Neural progenitor cell (in vitro differentiated cells): ENCODE data around the gene RABGGTB. TPM values are rescaled to one million over a fixed set of nuclear protein-coding genes. Genes with fewer than 3 reads are reported as not detected.
"Not testable (repeated sequence)": the region's sequence is repeated elsewhere in the genome, so short reads cannot be mapped to it uniquely, and the experiment has no call there.

Experiments
- DNase-seq: peaks from one replicate; pipeline ENCODE4 v3.0.0-alpha.2; 2016; ENCODE audit warnings: low spot score
- H2AFZ ChIP-seq: fragments of 200-600 bp; sonication (generic); replicated peaks from 2 replicates; pipeline ENCODE4 v1.6.1; 2016; ENCODE audit warnings: antibody characterized with exemption
- H3F3A ChIP-seq: fragments of 200-600 bp; sonication (generic); 2 replicates; pipeline ENCODE4 v1.6.1; 2016; ENCODE audit warnings: antibody characterized with exemption, low read depth
- H3K27ac ChIP-seq: fragments of 200-600 bp; sonication (generic); 2 replicates; pipeline ENCODE4 v1.5.1; 2016; ENCODE audit warnings: mild to moderate bottlenecking
- H3K27me3 ChIP-seq: fragments of 200-600 bp; sonication (generic); 2 replicates; pipeline ENCODE4 v1.6.1; 2016; ENCODE audit warnings: mild to moderate bottlenecking, moderate library complexity
- H3K36me3 ChIP-seq: fragments of 200-600 bp; sonication (generic); 2 replicates; pipeline ENCODE4 v1.5.1; 2016
- H3K4me1 ChIP-seq: fragments of 200-600 bp; sonication (generic); 2 replicates; pipeline ENCODE4 v1.6.1; 2016; ENCODE audit warnings: mixed run types
- H3K4me2 ChIP-seq: fragments of 200-600 bp; sonication (generic); 2 replicates; pipeline ENCODE4 v1.6.1; 2016
- H3K4me3 ChIP-seq: fragments of 200-600 bp; sonication (generic); 2 replicates; pipeline ENCODE4 v1.5.1; 2016
- H3K79me2 ChIP-seq: fragments of 200-600 bp; sonication (generic); 2 replicates; pipeline ENCODE4 v1.6.1; 2016; ENCODE audit warnings: low read depth
- H3K9ac ChIP-seq: fragments of 200-600 bp; sonication (generic); 2 replicates; pipeline ENCODE4 v1.6.1; 2016
- H3K9me3 ChIP-seq: fragments of 200-600 bp; sonication (generic); 2 replicates; pipeline ENCODE4 v1.5.1; 2016; ENCODE audit warnings: low read depth
- H4K20me1 ChIP-seq: fragments of 200-600 bp; sonication (generic); 2 replicates; pipeline ENCODE4 v1.6.1; 2016; ENCODE audit warnings: low read depth
- H3K27ac Mint-ChIP-seq: 3 replicates; pipeline ENCODE4 v1.8.0; 2021; ENCODE audit warnings: mixed read lengths
- H3K27me3 Mint-ChIP-seq: 2 replicates; pipeline ENCODE4 v1.8.0; 2022; ENCODE audit warnings: low read depth, mild to moderate bottlenecking, inconsistent platforms, moderate library complexity, mixed read lengths; ENCODE audit not compliant: insufficient read depth
- H3K36me3 Mint-ChIP-seq: 3 replicates; pipeline ENCODE4 v1.8.0; 2021; ENCODE audit warnings: mixed read lengths
- H3K4me1 Mint-ChIP-seq: 3 replicates; pipeline ENCODE4 v1.8.0; 2021; ENCODE audit warnings: mixed read lengths
- H3K4me3 Mint-ChIP-seq: 3 replicates; pipeline ENCODE4 v1.8.0; 2021; ENCODE audit warnings: mild to moderate bottlenecking, moderate library complexity, mixed read lengths
- H3K9me3 Mint-ChIP-seq: 3 replicates; pipeline ENCODE4 v1.8.0; 2020; ENCODE audit warnings: mixed read lengths
- CTCF ChIP-seq: fragments of 200-600 bp; sonication (generic); IDR thresholded peaks from 2 replicates; pipeline ENCODE4 v1.5.1; 2017; ENCODE audit warnings: antibody characterized with exemption, mild to moderate bottlenecking
- EZH2 ChIP-seq: fragments of 200-600 bp; sonication (generic); IDR thresholded peaks from 2 replicates; pipeline ENCODE4 v1.6.1; 2017; ENCODE audit warnings: antibody characterized with exemption, mild to moderate bottlenecking, moderate library complexity
- EZH2phosphoT487 ChIP-seq: fragments of 200-600 bp; sonication (generic); IDR thresholded peaks from 2 replicates; pipeline ENCODE4 v1.6.1; 2017; ENCODE audit warnings: antibody characterized with exemption
- total RNA-seq: library from RNA; depleted of rRNA; stranded (reverse); fragments of >200 nt; gene quantifications from 2 replicates; pipeline ENCODE4 v1.2.3, GENCODE V29; 2015; ENCODE audit warnings: low replicate concordance

The RABGGTB gene
- total RNA-seq, 1 donor from 2014 or later = 132 TPM

GRCh38 chr1:75797273-75797588 lies 11.2 kb downstream of the RABGGTB start:
- no peak overlapping the region for H3K4me3 ChIP-seq
- DNase-seq = no peak
- H3K9me3 ChIP-seq = no peaks in the 10 kb centered on the region
- H3F3A ChIP-seq = peaks cover 48% of the 10 kb centered on the region
- no peak overlapping the region for H3K9ac ChIP-seq
- no peaks in the 10 kb centered on the region for H3K27me3 ChIP-seq
- Mint-ChIP-seq H3K4me3 (no peak overlapping the region), H3K27ac (no peak overlapping the region), H3K27me3 (no peaks in the 10 kb centered on the region), H3K9me3 (no peaks in the 10 kb centered on the region), H3K4me1 (no peaks in the 10 kb centered on the region), H3K36me3 (peaks cover 12% of the 10 kb centered on the region)
- peaks cover 3% of the 10 kb centered on the region for H3K4me1 ChIP-seq
- H4K20me1 ChIP-seq = peaks cover 20% of the 10 kb centered on the region
- no peak overlapping the region for H2AFZ ChIP-seq
- H3K79me2 ChIP-seq = peaks cover 16% of the 10 kb centered on the region
- H3K36me3 ChIP-seq = peaks cover 21% of the 10 kb centered on the region
- H3K27ac ChIP-seq = peak overlapping the region; percentile 29
- no peak for TF ChIP-seq CTCF
- TF ChIP-seq EZH2phosphoT487 = no peak
- TF ChIP-seq EZH2 = no peak
- no peak overlapping the region for H3K4me2 ChIP-seq

GRCh38 chr1:75797606-75798216 lies 11.7 kb downstream of the RABGGTB start:
- Mint-ChIP-seq H3K36me3 (peaks cover 12% of the 10 kb centered on the region), H3K4me1 (no peaks in the 10 kb centered on the region), H3K9me3 (no peaks in the 10 kb centered on the region), H3K4me3 (no peak overlapping the region), H3K27me3 (no peaks in the 10 kb centered on the region), H3K27ac (no peak overlapping the region)
- Histone ChIP-seq H3K36me3 (peaks cover 16% of the 10 kb centered on the region), H3F3A (peaks cover 43% of the 10 kb centered on the region), H3K9me3 (no peaks in the 10 kb centered on the region), H2AFZ (no peak overlapping the region), H3K79me2 (peaks cover 11% of the 10 kb centered on the region), H3K4me2 (no peak overlapping the region), H3K9ac (no peak overlapping the region), H3K27ac (no peak overlapping the region), H3K4me3 (no peak overlapping the region), H4K20me1 (peaks cover 15% of the 10 kb centered on the region), H3K4me1 (peaks cover 3% of the 10 kb centered on the region), H3K27me3 (no peaks in the 10 kb centered on the region)
- no peak for DNase-seq
- TF ChIP-seq EZH2phosphoT487 (no peak), EZH2 (no peak), CTCF (no peak)

GRCh38 chr1:75801480-75801879 lies 15.4 kb downstream of the RABGGTB start:
- H3K4me3 Mint-ChIP-seq = not testable (repeated sequence)

GRCh38 chr1:75808921-75809320 lies 22.9 kb downstream of the RABGGTB start:
- Mint-ChIP-seq H3K4me3 (no peak overlapping the region), H3K9me3 (no peaks in the 10 kb centered on the region), H3K27ac (no peak overlapping the region), H3K36me3 (no peaks in the 10 kb centered on the region), H3K27me3 (no peaks in the 10 kb centered on the region), H3K4me1 (no peaks in the 10 kb centered on the region)
- Histone ChIP-seq H3K4me3 (no peak overlapping the region), H3K79me2 (no peaks in the 10 kb centered on the region), H3K36me3 (no peaks in the 10 kb centered on the region), H3K27me3 (no peaks in the 10 kb centered on the region), H3K4me1 (no peaks in the 10 kb centered on the region), H4K20me1 (no peaks in the 10 kb centered on the region), H3K9me3 (no peaks in the 10 kb centered on the region), H3K9ac (no peak overlapping the region), H3K27ac (no peak overlapping the region), H3F3A (no peaks in the 10 kb centered on the region), H2AFZ (no peak overlapping the region), H3K4me2 (no peak overlapping the region)
- DNase-seq = no peak
- TF ChIP-seq EZH2phosphoT487 = no peak
- no peak for TF ChIP-seq EZH2

More at GRCh38 chr1:75801480-75801879, 15.4 kb downstream of the RABGGTB start:
- not testable (repeated sequence) for H4K20me1 ChIP-seq, H3K36me3 Mint-ChIP-seq, H3K9me3 ChIP-seq, DNase-seq, H3K4me2 ChIP-seq, H3K9me3 Mint-ChIP-seq, H3K27ac ChIP-seq, H2AFZ ChIP-seq, H3K4me3 ChIP-seq, H3K4me1 Mint-ChIP-seq, H3K27me3 Mint-ChIP-seq, H3K79me2 ChIP-seq, H3K27ac Mint-ChIP-seq, H3F3A ChIP-seq, H3K9ac ChIP-seq, H3K36me3 ChIP-seq, H3K4me1 ChIP-seq, H3K27me3 ChIP-seq

GRCh38 chr1:75810113-75810512 lies 24.1 kb downstream of the RABGGTB start:
- not testable (repeated sequence) for H3K27ac ChIP-seq, H3K27me3 Mint-ChIP-seq, H2AFZ ChIP-seq, H3K27me3 ChIP-seq, H3K36me3 Mint-ChIP-seq, H3K4me1 ChIP-seq, H3K9ac ChIP-seq, DNase-seq, H3K4me3 ChIP-seq, H3K4me1 Mint-ChIP-seq, H3K4me2 ChIP-seq, H4K20me1 ChIP-seq, H3K4me3 Mint-ChIP-seq, H3F3A ChIP-seq, H3K79me2 ChIP-seq, H3K36me3 ChIP-seq, H3K27ac Mint-ChIP-seq, H3K9me3 ChIP-seq, H3K9me3 Mint-ChIP-seq
